ENCODE results near the gene ZRANB3.
A peak's percentile ranks its signal among the peaks of the same experiment; 100 is the strongest.

Gene ZRANB3

DNA sequence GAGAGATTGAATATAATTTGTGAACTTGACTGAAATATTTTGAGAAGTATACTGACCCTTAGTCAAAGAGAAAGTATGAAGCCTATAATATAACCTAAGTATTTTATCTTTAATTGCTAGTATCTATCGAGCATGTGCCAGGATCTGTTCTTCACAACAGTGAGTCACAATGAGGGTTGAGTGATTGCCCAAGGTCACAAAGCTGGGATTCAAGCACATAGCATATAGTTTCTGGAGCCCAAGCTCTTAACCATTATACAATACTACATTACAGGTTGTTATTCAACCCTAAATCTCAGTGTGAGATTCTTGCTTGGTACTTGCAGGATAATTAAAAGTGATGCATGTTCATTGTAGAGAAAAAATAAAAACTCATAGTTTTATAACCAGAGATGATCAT lies 381.8 kb downstream of the ZRANB3 start:
- no peak for DNase-seq (ENCODE audit: insufficient read length, low spot score)
- no peak for FAIRE-seq
- TF ChIP-seq, protein P1, sequence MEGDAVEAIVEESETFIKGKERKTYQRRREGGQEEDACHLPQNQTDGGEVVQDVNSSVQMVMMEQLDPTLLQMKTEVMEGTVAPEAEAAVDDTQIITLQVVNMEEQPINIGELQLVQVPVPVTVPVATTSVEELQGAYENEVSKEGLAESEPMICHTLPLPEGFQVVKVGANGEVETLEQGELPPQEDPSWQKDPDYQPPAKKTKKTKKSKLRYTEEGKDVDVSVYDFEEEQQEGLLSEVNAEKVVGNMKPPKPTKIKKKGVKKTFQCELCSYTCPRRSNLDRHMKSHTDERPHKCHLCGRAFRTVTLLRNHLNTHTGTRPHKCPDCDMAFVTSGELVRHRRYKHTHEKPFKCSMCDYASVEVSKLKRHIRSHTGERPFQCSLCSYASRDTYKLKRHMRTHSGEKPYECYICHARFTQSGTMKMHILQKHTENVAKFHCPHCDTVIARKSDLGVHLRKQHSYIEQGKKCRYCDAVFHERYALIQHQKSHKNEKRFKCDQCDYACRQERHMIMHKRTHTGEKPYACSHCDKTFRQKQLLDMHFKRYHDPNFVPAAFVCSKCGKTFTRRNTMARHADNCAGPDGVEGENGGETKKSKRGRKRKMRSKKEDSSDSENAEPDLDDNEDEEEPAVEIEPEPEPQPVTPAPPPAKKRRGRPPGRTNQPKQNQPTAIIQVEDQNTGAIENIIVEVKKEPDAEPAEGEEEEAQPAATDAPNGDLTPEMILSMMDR (IDR thresholded peaks at IDR 0.05; ENCODE audit: insufficient read depth, missing control alignments) = no peak

DNA sequence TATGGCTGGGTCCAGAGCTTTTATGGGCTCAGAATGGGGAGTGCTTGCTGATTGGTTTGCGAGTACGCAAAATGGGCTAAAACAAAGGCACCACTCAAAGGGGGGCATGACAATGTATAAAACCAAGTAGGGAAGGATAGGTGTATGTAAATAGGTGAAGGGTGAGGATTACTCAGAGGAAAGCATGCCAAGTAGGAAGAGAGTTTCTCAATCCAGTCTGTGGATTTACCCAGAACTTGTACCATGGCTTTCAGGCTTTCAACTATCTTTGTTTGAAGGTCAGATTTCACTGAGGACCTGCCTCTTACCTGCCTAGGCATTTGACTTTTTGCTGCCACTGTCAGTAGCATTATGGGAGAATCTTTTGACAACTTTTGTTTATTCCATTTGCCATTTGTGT lies 386.7 kb downstream of the ZRANB3 start:
- FAIRE-seq (no peak), DNase-seq (ENCODE audit: insufficient read length, low spot score) (no peak)
- TF ChIP-seq, protein P1 (IDR thresholded peaks at IDR 0.05; ENCODE audit: insufficient read depth, missing control alignments) = no peak

DNA sequence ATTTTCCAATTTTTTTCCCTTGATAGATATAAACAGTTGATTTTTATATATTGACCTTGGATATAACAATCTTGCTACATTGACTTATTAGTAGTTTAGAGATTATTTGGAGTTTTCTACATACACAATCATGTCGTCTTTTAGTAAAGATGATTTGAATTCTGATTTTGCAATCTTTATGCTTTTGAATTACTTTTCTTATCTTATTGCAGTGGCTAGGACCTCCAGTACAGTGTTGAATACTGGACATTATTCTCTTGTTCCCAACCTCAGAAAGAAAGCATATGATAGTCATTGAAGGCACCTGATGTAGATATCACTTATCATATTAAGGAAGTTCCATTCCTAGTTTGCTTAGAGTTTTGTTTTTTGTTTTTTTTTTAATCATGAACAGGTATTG lies 388.7 kb downstream of the ZRANB3 start:
- DNase-seq (ENCODE audit: insufficient read length, low spot score) (no peak), FAIRE-seq (no peak)
- TF ChIP-seq, protein P1 (IDR thresholded peaks at IDR 0.05; ENCODE audit: insufficient read depth, missing control alignments) = no peak

DNA sequence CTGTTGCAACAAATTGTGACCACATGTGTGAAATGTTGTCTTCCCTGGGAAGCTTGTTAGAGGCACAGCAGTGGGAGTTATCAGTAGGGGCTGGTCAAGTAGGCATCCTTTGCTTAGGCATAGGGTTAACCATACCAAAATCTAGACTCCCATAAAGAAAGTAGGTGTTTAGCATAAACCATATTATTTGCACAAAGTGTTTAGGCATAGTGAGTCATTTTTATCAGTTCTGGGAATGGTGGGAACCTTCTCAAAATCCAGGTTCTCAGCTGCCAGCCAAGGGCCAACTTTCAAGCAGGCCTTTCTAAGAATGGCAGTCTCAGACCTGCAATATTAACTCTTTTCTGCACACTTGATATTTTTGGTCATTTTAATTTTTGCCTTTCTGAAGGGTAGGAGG lies 390.4 kb downstream of the ZRANB3 start:
- FAIRE-seq = no peak
- DNase-seq (ENCODE audit: insufficient read length, low spot score) = no peak
- TF ChIP-seq, protein P1 (IDR thresholded peaks at IDR 0.05; ENCODE audit: insufficient read depth, missing control alignments) = no peak

DNA sequence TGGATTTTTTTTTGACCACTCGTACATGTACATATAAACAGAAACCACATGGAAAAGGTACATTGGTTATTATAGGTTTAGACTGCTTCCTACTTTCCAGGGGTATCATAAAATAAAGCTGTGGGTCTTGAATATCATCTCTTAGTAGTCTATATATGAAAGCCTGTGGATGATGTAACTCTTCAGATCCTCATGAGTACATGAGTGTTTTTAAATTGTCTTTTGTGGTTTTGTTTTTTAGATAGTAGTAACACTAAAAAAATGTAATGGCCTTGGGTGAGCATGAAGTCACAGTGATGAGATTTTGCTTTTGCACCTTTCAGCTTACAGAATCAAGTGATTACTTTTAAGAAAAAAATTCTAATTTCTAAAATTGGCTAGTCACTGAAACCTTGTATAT lies 398.7 kb downstream of the ZRANB3 start:
- DNase-seq (ENCODE audit: insufficient read length, low spot score) (no peak), FAIRE-seq (peak; percentile 56)
- TF ChIP-seq, protein P1 (IDR thresholded peaks at IDR 0.05; ENCODE audit: insufficient read depth, missing control alignments) = no peak

DNA sequence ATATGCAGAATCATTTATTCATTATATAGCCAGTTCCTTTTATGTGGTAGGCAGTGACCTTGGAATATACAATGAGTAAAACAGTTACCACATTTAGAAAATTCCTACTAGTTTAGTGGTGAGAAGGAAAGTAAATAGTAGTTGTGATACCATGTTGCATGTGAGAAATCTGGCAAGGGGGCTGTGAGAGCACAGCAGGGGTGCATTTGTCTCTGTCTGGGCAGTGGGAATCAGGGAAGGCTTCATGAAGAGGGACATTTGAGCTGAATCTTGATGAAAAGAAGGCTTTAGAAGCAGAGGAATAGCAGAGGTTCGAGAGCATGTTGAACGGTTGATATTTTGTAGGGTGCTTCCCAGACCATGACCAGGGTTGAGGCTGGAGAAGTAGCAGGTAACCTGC lies 400.3 kb downstream of the ZRANB3 start:
- FAIRE-seq (no peak), DNase-seq (ENCODE audit: insufficient read length, low spot score) (no peak)
- TF ChIP-seq, protein P1 (IDR thresholded peaks at IDR 0.05; ENCODE audit: insufficient read depth, missing control alignments) = no peak

DNA sequence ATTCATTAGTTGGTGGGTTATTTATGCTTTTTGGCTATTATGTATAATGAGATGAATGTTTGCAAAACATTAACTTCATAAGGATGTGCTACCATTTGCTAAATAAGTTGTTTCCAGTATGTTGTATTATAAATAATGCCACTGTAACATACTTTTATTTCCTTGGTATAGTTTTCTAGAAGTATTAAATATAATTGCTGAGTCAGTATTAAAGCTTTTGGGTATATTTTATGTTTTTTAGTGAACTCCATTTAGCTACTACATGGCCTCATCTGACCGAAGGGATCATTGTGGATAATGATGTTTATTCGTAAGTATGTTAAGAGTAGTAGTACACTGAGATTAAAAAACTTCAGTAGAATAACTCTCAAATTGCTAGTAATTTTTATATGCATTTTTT lies 405.1 kb downstream of the ZRANB3 start:
- FAIRE-seq (no peak), DNase-seq (ENCODE audit: insufficient read length, low spot score) (no peak)
- TF ChIP-seq, protein P1 (IDR thresholded peaks at IDR 0.05; ENCODE audit: insufficient read depth, missing control alignments) = no peak

All from D721Med (cell line).